Bronchial epithelial cell (primary cell): ENCODE data around the gene PDE4B. TPM values are rescaled to one million over a fixed set of nuclear protein-coding genes. Genes with fewer than 3 reads are reported as not detected.
A peak's percentile ranks its signal among the peaks of the same experiment; 100 is the strongest.

Experiments used
- DNase-seq: peaks from one replicate; pipeline ENCODE4 v3.0.0-alpha.2; 2010; ENCODE audit warnings: low read depth
- FAIRE-seq: peaks from 2 replicates; lab custom pipeline; 2011; peaks lifted over from hg19 to GRCh38; lab: Jason Lieb, UNC
- H3K27me3 ChIP-seq: 2 replicates; pipeline ENCODE4 v1.5.1; 2011; ENCODE audit warnings: low read length; ENCODE audit not compliant: control insufficient read depth, insufficient read depth
- H3K36me3 ChIP-seq: 2 replicates; pipeline ENCODE4 v1.5.1; 2011; ENCODE audit warnings: low read length; ENCODE audit not compliant: control insufficient read depth, insufficient read depth
- H3K4me3 ChIP-seq: 2 replicates; pipeline ENCODE4 v1.5.1; 2011; ENCODE audit warnings: mild to moderate bottlenecking, low read depth, low read length, control low read depth
- total RNA-seq: library from RNA; depleted of rRNA; stranded (reverse); fragments of >200 nt; gene quantifications from 2 replicates; pipeline ENCODE4 v1.2.1, GENCODE V29; 2014
- TF ChIP-seq, protein P1 (sequence below): IDR thresholded peaks from 2 replicates; pipeline ENCODE4 v1.5.1; 2011; ENCODE audit warnings: mild to moderate bottlenecking, moderate library complexity, low read length, control low read depth, inconsistent platforms; ENCODE audit not compliant: insufficient read depth, severe bottlenecking

PDE4B gene
- total RNA-seq, 1 donor from 2014 or later = 0.26 TPM

GRCh38 chr1:66250478-66250877 is 457.8 kb downstream of the PDE4B start:
- Histone ChIP-seq H3K4me3 (no peak overlapping the region), H3K36me3 (no peaks in the 10 kb centered on the region), H3K27me3 (no peaks in the 10 kb centered on the region)
- FAIRE-seq (no peak), DNase-seq (peak; percentile 64)
- TF ChIP-seq, protein P1, sequence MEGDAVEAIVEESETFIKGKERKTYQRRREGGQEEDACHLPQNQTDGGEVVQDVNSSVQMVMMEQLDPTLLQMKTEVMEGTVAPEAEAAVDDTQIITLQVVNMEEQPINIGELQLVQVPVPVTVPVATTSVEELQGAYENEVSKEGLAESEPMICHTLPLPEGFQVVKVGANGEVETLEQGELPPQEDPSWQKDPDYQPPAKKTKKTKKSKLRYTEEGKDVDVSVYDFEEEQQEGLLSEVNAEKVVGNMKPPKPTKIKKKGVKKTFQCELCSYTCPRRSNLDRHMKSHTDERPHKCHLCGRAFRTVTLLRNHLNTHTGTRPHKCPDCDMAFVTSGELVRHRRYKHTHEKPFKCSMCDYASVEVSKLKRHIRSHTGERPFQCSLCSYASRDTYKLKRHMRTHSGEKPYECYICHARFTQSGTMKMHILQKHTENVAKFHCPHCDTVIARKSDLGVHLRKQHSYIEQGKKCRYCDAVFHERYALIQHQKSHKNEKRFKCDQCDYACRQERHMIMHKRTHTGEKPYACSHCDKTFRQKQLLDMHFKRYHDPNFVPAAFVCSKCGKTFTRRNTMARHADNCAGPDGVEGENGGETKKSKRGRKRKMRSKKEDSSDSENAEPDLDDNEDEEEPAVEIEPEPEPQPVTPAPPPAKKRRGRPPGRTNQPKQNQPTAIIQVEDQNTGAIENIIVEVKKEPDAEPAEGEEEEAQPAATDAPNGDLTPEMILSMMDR = no peak

GRCh38 chr1:66251546-66251945 is 458.9 kb downstream of the PDE4B start:
- H3K4me3 ChIP-seq = no peak overlapping the region
- H3K27me3 ChIP-seq = no peaks in the 10 kb centered on the region
- H3K36me3 ChIP-seq = no peaks in the 10 kb centered on the region
- DNase-seq (peak; percentile 42), FAIRE-seq (no peak)
- TF ChIP-seq, protein P1 = no peak

DNA sequence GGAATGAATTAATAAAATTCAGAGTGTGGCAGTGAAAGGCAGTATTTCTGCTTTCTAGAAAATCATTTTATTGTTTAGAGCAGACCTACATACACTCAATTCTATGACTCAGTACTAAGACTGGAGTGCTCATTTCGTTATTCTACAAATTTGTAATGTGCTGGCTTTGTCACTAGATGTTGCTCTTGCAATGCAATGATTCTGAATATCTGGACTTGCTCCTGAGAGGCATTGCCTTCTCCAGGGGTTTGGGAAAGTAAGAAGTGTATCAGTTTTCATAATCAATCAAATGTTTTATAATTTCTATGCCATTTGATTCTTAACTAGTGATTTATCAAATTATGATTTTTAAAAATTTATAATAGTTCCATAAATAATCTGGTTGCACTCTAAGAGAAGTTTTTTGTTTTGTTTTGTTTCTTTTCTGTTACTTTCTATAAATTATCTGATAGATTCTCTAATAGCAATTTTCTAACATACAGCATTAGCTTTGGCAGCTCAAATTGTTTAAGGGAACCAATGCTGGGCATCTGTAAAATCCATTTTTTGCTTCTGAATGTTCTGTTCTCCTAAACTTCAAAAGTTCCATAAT is 460.7 kb downstream of the PDE4B start:
- DNase-seq (peak; percentile 76), FAIRE-seq (no peak)
- TF ChIP-seq, protein P1 = peak; percentile 65
- Histone ChIP-seq H3K36me3 (no peaks in the 10 kb centered on the region), H3K4me3 (no peak overlapping the region), H3K27me3 (no peaks in the 10 kb centered on the region)

DNA sequence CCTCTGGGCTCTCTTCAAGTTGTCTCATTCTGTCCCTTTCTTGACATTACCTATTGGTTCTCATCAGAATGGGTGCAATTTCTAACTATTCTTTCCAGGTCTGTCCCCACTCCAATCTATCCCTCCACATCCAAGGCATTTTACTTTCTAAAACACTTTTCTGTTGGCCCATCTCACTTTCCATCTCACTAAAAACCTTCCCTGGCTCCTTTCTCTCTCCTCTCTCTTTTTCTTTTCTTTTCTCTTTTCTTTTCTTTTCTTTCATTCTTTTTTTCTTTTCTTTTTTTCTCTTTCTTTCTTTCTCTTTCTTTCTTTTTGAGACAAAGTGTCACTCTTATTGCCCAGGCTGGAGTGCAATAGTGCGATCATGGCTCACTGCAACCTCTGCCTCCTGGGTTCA is 462.1 kb downstream of the PDE4B start:
- DNase-seq (no peak), FAIRE-seq (no peak)
- H3K36me3 ChIP-seq = no peaks in the 10 kb centered on the region
- TF ChIP-seq, protein P1 = no peak
- H3K4me3 ChIP-seq = no peak overlapping the region
- no peaks in the 10 kb centered on the region for H3K27me3 ChIP-seq

DNA sequence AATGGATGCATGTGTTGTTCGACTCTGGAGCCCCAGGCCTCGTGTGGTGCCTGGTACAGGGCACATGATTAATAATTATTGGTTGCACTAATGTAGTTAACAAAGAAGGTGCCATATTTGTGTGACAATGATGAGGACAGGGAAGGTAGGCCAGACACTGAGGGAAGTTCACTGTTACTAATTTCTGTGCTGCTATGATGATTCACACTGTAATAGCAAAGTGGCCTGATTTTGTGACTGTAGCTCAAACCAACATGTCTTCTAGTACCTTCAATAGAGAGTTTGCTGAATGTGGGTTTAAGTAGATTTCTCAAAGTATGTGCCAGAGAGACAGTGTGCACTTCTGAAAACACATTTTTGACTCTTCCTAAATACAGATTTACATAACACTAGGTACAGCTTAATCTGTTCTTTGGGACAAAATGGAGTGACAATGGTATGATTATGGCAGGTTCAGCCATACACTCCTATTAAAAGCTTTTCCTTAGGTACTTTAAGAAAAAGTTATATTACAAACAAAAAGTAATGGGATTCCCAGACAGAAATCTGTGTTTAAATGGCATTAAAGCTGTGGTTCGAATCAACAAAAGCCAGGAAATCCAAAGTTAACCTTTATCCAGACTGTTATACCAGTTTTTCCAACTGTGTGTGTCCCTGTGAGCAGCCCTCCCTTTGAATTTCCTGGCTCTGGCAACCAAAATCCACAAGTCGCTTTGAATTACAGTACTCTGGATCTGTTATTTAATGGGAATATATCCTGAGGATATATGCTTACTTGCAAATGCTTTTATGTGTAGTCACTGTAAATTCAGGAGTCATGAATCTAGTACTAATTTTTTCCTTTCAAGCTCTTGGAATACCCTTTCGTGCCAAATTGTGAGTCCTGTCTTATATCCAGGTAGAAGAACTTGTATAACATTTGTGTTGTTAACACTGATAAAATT is 464.2 kb downstream of the PDE4B start:
- Histone ChIP-seq H3K36me3 (no peaks in the 10 kb centered on the region), H3K4me3 (no peak overlapping the region), H3K27me3 (no peaks in the 10 kb centered on the region)
- TF ChIP-seq, protein P1 = no peak
- DNase-seq (no peak), FAIRE-seq (no peak)
